Right lung (tissue), 5 donors: ENCODE results near the gene NXPH3. TPM values are rescaled to one million over a fixed set of nuclear protein-coding genes. Genes with fewer than 3 reads are reported as not detected.

Source experiments
- DNase-seq, 2 donors: peaks; one replicate each; pipeline ENCODE4 v3.0.0-alpha.2; 2013
- polyA plus RNA-seq, 5 donors: library from polyadenylated mRNA; unstranded; fragments of 120-200 nt; gene quantifications; one replicate each; pipeline versions ENCODE4 v1.2.1 to v1.2.3, GENCODE V29; 2013; ENCODE audit warnings: inconsistent platforms in 1 of 5, low replicate concordance in 1 of 5; ENCODE audit not compliant: insufficient read length in 5 of 5, insufficient read depth in 1 of 5

The NXPH3 gene
- polyA plus RNA-seq, 5 donors: 0.84 to 1.8 (median 1.2) TPM

GRCh38 chr17:49589577-49589927 lies 13.9 kb downstream of the NXPH3 start:
- no peak for DNase-seq

GRCh38 chr17:49590874-49591273 lies 15.2 kb downstream of the NXPH3 start:
- no peak for DNase-seq

GRCh38 chr17:49592263-49592662 lies 16.6 kb downstream of the NXPH3 start:
- no peak for DNase-seq

- no peak for DNase-seq
Observed at GRCh38 chr17:49595328-49595727, 19.7 kb downstream of the NXPH3 start.

DNA sequence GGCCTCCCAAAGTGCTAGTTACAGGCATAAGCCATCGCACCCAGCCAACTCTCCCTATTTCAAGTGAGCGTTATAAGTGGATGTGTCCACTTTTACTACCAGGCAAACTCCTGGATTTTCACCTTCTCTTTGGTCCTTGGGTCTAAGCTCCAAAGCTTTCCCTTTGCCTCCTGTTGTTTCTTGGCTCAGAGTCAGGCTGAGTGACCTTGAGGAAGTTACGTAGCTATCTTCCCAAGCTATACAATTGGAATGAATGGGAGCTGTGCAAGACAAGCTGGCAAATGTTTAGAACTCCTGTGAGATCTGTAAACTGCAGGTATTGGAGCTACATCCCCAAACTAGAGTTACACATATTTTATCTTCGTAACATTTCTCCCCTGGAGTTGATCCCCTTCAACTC lies 20.3 kb downstream of the NXPH3 start:
- DNase-seq: no peak

DNA sequence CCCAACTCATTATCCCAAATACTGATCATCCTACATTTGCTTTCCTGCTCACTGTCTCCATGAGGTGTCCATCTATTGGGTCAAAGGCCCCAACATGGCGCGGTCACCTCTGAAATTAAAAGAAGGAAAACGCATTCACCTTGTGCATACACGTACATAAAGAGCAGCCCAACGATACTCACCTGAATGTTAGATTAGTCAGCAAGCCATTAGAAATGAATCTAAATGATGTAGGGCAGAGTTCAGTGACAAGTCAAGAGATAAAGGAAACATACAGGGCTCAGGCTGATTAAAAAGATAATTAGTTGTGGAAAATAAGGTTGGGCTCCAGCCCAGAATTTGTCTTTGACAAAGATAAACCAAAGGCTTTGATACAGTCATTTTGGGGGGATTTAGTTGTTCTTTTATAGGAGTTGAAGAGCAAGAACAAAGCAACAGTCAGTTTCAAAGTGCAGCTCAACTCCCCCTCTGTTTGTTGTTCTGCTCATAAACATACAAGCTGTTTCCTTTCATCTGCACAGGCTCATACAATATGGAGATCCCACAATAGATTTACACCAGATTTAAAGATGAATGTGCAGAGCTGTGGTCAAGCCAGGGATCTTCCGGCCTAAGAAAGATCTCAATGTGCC lies 21.1 kb downstream of the NXPH3 start:
- no peak for DNase-seq

GRCh38 chr17:49597436-49597835 lies 21.8 kb downstream of the NXPH3 start:
- no peak for DNase-seq

- DNase-seq: no peak
Observed at GRCh38 chr17:49597928-49598655, 22.4 kb downstream of the NXPH3 start.

DNA sequence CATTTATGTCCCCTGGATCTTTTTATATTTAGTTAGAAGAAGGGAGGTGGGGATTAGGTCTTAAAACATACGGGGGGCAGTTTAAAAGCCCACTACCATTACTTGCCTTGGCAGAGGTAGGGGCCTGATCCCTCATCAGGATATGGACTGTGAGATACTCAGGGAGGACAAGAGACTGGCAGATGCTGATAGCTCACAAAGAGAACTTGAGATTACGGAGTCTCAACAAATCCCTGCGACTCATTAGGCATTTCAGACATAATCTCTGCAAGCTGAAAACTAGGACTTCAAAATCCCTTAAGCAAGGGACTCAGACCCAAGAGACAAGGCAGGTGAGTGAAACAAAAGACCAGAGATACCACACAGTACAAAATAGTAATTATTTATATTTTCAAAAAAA lies 23.2 kb downstream of the NXPH3 start:
- no peak for DNase-seq

DNA sequence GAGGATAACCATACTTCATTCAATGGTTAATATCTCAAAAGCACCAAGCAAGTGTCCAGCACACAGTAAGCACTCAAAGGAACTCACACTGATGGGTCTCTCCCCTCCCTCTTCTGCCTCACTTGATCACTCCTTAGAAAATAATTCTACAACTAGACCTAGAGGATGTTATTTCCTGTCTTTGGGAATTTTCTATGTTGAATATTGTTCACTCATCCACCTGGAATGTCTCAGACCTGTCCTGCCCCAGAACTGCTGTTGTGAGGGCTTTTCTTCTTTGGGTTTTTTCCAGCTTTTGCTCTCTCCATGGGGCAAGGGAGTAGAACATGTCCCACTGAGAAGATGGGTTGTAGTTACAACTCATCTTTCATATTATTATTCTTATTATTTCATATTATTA lies 25.3 kb downstream of the NXPH3 start:
- DNase-seq: no peak

DNA sequence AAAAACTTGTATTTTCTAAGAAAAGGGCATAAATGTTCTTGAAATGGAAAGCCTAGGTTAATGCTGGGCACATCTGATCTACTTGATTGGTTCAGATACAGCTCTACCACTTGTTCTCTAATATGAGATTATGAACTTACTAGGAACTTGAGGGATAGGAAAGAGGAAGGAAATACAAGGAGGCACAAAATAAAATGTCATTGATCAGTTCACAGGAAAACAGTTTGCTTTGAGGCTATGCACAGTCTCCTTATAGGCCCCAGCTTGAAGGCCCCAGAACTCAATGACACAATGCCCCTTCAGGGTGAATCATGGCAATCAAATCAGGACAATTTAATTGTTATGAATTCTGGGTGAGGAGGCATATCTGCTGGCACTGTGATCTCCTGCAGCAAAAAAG lies 27.1 kb downstream of the NXPH3 start:
- DNase-seq: no peak

- DNase-seq: no peak
Observed at GRCh38 chr17:49603238-49603637, 27.6 kb downstream of the NXPH3 start.

- DNase-seq: no peak
Observed at GRCh38 chr17:49603720-49604119, 28.0 kb downstream of the NXPH3 start.

- no peak for DNase-seq
Observed at GRCh38 chr17:49604314-49604869, 28.7 kb downstream of the NXPH3 start.

GRCh38 chr17:49610883-49611584 lies 35.4 kb downstream of the NXPH3 start:
- no peak for DNase-seq

GRCh38 chr17:49612726-49613125 lies 37.1 kb downstream of the NXPH3 start:
- no peak for DNase-seq

DNA sequence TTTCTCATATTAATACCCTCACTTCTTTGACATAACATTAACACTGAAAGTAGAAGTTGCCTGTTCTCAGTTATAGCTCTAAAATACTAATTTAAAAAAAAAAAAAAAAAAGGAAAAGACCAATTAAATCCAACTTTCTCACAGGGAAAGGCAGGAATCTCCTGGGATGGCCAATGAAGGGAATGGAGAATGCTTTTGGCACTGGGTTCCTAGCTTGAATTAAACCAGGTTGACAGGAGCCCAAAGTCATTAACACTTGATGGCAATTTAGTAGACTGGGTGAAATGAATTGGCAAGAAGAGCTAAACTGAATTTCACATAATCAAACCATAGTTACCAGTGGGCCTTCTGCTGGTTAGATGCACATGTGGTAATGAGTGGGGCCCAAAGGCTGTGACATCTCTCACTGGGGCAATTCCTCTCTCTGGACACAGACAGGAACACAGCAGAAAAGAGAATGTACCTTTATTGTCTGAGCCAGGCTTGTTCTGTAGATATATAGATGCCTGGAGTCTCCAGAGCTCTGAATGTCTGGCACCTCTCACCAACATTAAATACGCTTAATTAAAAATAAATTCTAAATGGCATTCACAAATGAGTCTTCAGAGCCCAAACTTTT lies 37.6 kb downstream of the NXPH3 start:
- no peak for DNase-seq

DNA sequence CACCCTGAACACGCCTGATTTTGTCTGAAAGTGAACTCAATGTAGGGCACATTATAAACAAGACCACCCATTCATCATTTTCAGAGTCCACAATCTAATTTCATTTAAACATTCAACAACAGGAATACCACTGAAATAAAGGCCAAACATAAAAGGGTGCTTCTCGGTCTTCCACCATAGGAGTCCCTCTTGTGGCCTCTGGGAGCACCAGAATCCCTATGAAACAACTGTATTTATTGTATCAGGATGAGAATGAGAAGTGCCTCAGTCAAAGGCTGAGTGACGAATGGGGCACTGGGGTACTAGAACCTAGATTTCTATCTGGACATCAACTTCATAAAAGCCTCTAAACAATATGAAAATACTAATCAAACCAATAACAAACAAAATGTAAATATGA lies 40.4 kb downstream of the NXPH3 start:
- no peak for DNase-seq

- DNase-seq: peak; percentile 23 to 40
Observed at GRCh38 chr17:49616601-49617131, 41.0 kb downstream of the NXPH3 start.

DNA sequence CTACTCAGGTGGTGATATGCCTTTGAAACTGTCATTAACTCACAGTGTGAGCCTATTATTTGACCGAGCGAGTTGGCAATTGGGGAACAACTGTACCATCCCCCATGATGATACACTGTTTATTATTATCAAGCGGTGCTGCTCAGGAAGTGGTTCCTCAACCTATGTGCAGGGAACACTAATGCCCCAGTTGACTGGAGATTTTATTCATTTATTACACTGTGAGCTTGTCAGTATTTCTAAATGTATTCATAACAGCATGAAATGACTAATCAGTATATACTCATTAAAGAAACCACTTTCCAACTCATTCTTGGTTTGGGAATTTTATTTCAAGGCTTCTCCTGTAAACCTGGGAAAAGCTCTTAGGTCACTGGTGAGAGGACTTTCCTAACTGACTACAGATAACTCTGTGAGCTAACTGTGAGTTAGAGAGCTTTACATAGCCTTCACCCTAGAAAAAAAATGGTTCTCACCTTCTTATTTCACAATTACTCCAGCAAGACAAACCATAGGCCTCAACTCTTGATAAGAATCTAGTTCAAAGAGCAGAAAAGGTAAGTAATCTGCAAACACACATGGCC lies 42.4 kb downstream of the NXPH3 start:
- no peak for DNase-seq

DNA sequence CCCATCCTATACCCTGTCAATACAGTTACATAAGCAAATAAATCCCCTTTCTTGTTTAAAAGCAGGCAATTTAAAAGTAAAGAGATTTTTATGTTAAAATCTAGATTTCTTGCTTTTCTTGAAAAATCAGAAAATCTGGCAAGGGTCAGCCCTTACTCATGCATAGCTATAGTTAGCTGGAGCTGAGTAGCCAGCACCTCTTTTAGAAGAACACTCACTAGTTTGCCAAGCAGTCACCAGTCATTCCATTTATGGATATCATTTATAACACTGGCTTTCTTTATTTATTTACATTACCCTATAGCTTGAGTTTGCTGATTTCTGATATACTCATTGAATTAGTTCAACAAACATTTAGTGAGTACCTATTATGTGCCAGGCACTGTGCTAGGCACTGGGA lies 45.7 kb downstream of the NXPH3 start:
- DNase-seq: no peak
